Ovary (tissue), 9 donors: Measurements from ENCODE around the gene MYRF. TPM values are rescaled to one million over a fixed set of nuclear protein-coding genes. Genes with fewer than 3 reads are reported as not detected.

Source experiments
- DNase-seq, 5 donors: peaks; one replicate each; pipeline ENCODE4 v3.0.0-alpha.2; 2019 to 2020
- H3K27ac ChIP-seq, 2 donors: fragments of 200-600 bp; one replicate each; pipeline versions ENCODE4 v1.5.1 to v1.8.0; 2019 to 2022
- H3K27me3 ChIP-seq: fragments of 200-600 bp; one replicate; pipeline ENCODE4 v1.8.0; 2022
- H3K36me3 ChIP-seq: fragments of 200-600 bp; sonication (generic); one replicate; pipeline ENCODE4 v1.5.1; 2019
- H3K4me1 ChIP-seq: one replicate; pipeline ENCODE4 v1.8.1; 2013; ENCODE audit warnings: mild to moderate bottlenecking, moderate library complexity; ENCODE audit not compliant: insufficient read depth
- H3K4me3 ChIP-seq: fragments of 200-600 bp; sonication (generic); one replicate; pipeline ENCODE4 v1.5.1; 2017
- H3K9me3 ChIP-seq, 2 donors: fragments of 200-600 bp in 1 of 2; sonication (generic) in 1 of 2; one replicate each; pipeline versions ENCODE4 v1.5.1 to v1.8.1; 2013 to 2019; ENCODE audit warnings: mild to moderate bottlenecking in 1 of 2, moderate library complexity in 1 of 2
- CTCF ChIP-seq, 3 donors: fragments of 450-650 bp in 2 of 3; fragments of 200-600 bp in 1 of 3; IDR thresholded peaks; one replicate each; pipeline versions ENCODE4 v1.5.1 to v1.8.0; 2016 to 2022; ENCODE audit warnings: antibody characterized with exemption in 3 of 3, mild to moderate bottlenecking in 1 of 3
- EP300 ChIP-seq: sonication (generic); formaldehyde crosslinking; IDR thresholded peaks from one replicate; pipeline ENCODE4 v1.6.1; 2017; ENCODE audit warnings: antibody characterized with exemption
- POLR2A ChIP-seq: fragments of 450-650 bp; IDR thresholded peaks from one replicate; pipeline ENCODE4 v1.6.1; 2017; ENCODE audit warnings: antibody characterized with exemption, mild to moderate bottlenecking, moderate library complexity
- WGBS, 3 donors: extraction: QIAGEN DNeasy Blood & Tissue Kit in 1 of 3; methylation state at CpG; one replicate each; pipeline versions ENCODE4 v1.1.5 to v1.1.7; 2013 to 2017; 5-methylcytosine and 5-hydroxymethylcytosine counted together
- intact Hi-C, 4 donors: fragments of 100-400 bp; cut with DNase I; formaldehyde crosslinking; loops; one replicate each; pipeline versions ENCODE4 v1.11.0 to v1.15.1; 2022 to 2023
- polyA plus RNA-seq, 2 donors: library from polyadenylated mRNA; stranded (reverse); fragments of 200-250 nt in 1 of 2; fragments of 350-450 nt in 1 of 2; fragmentation: Illumina TruSeq in 1 of 2; extraction: RNeasy Lipid Tissue Mini Kit (QIAGEN cat#74804) in 1 of 2; gene quantifications; one replicate each; pipeline ENCODE4 v1.2.3, GENCODE V29; 2013 to 2014
- total RNA-seq, 7 donors: library from RNA; depleted of rRNA in 2 of 7; stranded (reverse); fragments of >200 nt in 2 of 7; fragmentation: NEBNext Ultra II Directional in 3 of 7; extraction: Animal tissue kit (Norgen Biotek cat#: 25700) in 3 of 7; gene quantifications; one replicate each; pipeline versions ENCODE4 v1.1.0 to v1.2.4, GENCODE V29; 2016 to 2023
- donor health status: DM: no; HTN: no; CAD: no; lungs with moderate emphysema.
- donor health status: DM: no; HTN: no; CAD: no.
- donor health status: Bipolar disorder and iron deficiency.
- donor health status: DM: yes; HTN: yes; CAD: no.
- donor health status: DM: no; HTN: no; CAD: no.
- donor health status: DM: yes; HTN: yes; CAD: no.

The MYRF gene
- total and polyA plus RNA-seq, 9 donors, result 6.6 to 109 (median 23.3) TPM

GRCh38 chr11:61739966-61740365, 12.5 kb upstream of the MYRF start:
- H3K36me3 ChIP-seq, result no peaks in the 10 kb centered on the region
- 60 to 72% (median 72%) methylated on average over 7 of the region's 7 CpGs for WGBS, 3 donors
- no peak overlapping the region for H3K27ac ChIP-seq
- TF ChIP-seq POLR2A, result no peak
- no peak for TF ChIP-seq EP300
- TF ChIP-seq CTCF (IDR thresholded peaks at IDR 0.05), result no peak
- no peaks in the 10 kb centered on the region for H3K27me3 ChIP-seq
- DNase-seq, result no peak
- no peak overlapping the region for H3K4me3 ChIP-seq
- H3K4me1 ChIP-seq, result no peaks in the 10 kb centered on the region
- intact Hi-C loops, result loop anchor here in 2 of 4 donors (10.0 kb wide), 1 partner anchor 265 kb away; no protein-coding TSS in a partner anchor
- no peaks in the 10 kb centered on the region for H3K9me3 ChIP-seq

GRCh38 chr11:61742391-61742790, 10.0 kb upstream of the MYRF start:
- TF ChIP-seq POLR2A (no peak), CTCF (IDR thresholded peaks at IDR 0.05) (no peak), EP300 (no peak)
- Histone ChIP-seq H3K27me3 (no peaks in the 10 kb centered on the region), H3K4me3 (no peak overlapping the region), H3K36me3 (no peaks in the 10 kb centered on the region), H3K9me3 (no peaks in the 10 kb centered on the region), H3K27ac (no peak overlapping the region), H3K4me1 (peaks cover 2% of the 10 kb centered on the region)
- DNase-seq, result no peak
- intact Hi-C loops, result no loop called here
- 75 to 89% (median 88%) methylated on average over 7 of the region's 7 CpGs for WGBS, 3 donors

- H3K4me3 ChIP-seq, result no peak overlapping the region
- intact Hi-C loops, result no loop called here
- H3K36me3 ChIP-seq, result no peaks in the 10 kb centered on the region
- 91 to 94% (median 94%) methylated on average over 41 to 42 of the region's 42 CpGs for WGBS, 3 donors
- no peaks in the 10 kb centered on the region for H3K9me3 ChIP-seq
- H3K27ac ChIP-seq, result no peak overlapping the region
- no peaks in the 10 kb centered on the region for H3K27me3 ChIP-seq
- H3K4me1 ChIP-seq, result peaks cover 5% of the 10 kb centered on the region
- no peak for DNase-seq
- TF ChIP-seq EP300 (no peak), POLR2A (no peak), CTCF (IDR thresholded peaks at IDR 0.05) (no peak)
Observed at GRCh38 chr11:61743486-61744095, 8.8 kb upstream of the MYRF start.

GRCh38 chr11:61744181-61744580, 8.3 kb upstream of the MYRF start:
- Histone ChIP-seq H3K4me3 (no peak overlapping the region), H3K27me3 (no peaks in the 10 kb centered on the region), H3K27ac (no peak overlapping the region), H3K4me1 (peaks cover 5% of the 10 kb centered on the region), H3K36me3 (no peaks in the 10 kb centered on the region), H3K9me3 (no peaks in the 10 kb centered on the region)
- intact Hi-C loops, result no loop called here
- TF ChIP-seq POLR2A (no peak), EP300 (no peak), CTCF (IDR thresholded peaks at IDR 0.05) (no peak)
- DNase-seq, result no peak
- 86 to 91% (median 87%) methylated on average over 20 of the region's 20 CpGs for WGBS, 3 donors
